ENCODE data around the gene CHAC1.
"Not testable (repeated sequence)": the region's sequence is repeated elsewhere in the genome, so short reads cannot be mapped to it uniquely, and the experiment has no call there.

Gene CHAC1

GRCh38 chr15:40937762-40938535, 15.3 kb upstream of the CHAC1 start:
- no peak for DNase-seq (ENCODE audit: low spot score)

GRCh38 chr15:40938536-40938870, 14.8 kb upstream of the CHAC1 start:
- no peak for DNase-seq (ENCODE audit: low spot score)

GRCh38 chr15:40940296-40940801, 12.9 kb upstream of the CHAC1 start:
- DNase-seq (ENCODE audit: low spot score), result no peak

- no peak for DNase-seq (ENCODE audit: low spot score)
Observed at GRCh38 chr15:40941068-40941527, 12.2 kb upstream of the CHAC1 start.

GRCh38 chr15:40941528-40942336, 11.5 kb upstream of the CHAC1 start:
- DNase-seq (ENCODE audit: low spot score), result peak; percentile 74

GRCh38 chr15:40942337-40942854, 10.9 kb upstream of the CHAC1 start:
- no peak for DNase-seq (ENCODE audit: low spot score)

GRCh38 chr15:40942878-40943277, 10.4 kb upstream of the CHAC1 start:
- no peak for DNase-seq (ENCODE audit: low spot score)

GRCh38 chr15:40943764-40944365, 9.4 kb upstream of the CHAC1 start:
- no peak for DNase-seq (ENCODE audit: low spot score)

- no peak for DNase-seq (ENCODE audit: low spot score)
Observed at GRCh38 chr15:40944510-40945296, 8.6 kb upstream of the CHAC1 start.

GRCh38 chr15:40948706-40949473, 4.4 kb upstream of the CHAC1 start:
- no peak for DNase-seq (ENCODE audit: low spot score)

GRCh38 chr15:40949756-40950207, 3.5 kb upstream of the CHAC1 start:
- no peak for DNase-seq (ENCODE audit: low spot score)

GRCh38 chr15:40951764-40952163, 1.5 kb upstream of the CHAC1 start:
- DNase-seq (ENCODE audit: low spot score), result no peak

GRCh38 chr15:40952301-40952900, 870 bp upstream of the CHAC1 start:
- no peak for DNase-seq (ENCODE audit: low spot score)

- no peak for DNase-seq (ENCODE audit: low spot score)
Observed at GRCh38 chr15:40953713-40954074, 423 bp downstream of the CHAC1 start.

- DNase-seq (ENCODE audit: low spot score), result not testable (repeated sequence)
Observed at GRCh38 chr15:40954158-40954848, 1.0 kb downstream of the CHAC1 start.

- DNase-seq (ENCODE audit: low spot score), result no peak
Observed at GRCh38 chr15:40955141-40955903, 2.1 kb downstream of the CHAC1 start.

GRCh38 chr15:40955930-40956540, 2.8 kb downstream of the CHAC1 start:
- DNase-seq (ENCODE audit: low spot score), result no peak

GRCh38 chr15:40956541-40956982, 3.3 kb downstream of the CHAC1 start:
- no peak for DNase-seq (ENCODE audit: low spot score)
